Neural cell (in vitro differentiated cells): ENCODE results near the gene ASPHD1. TPM values are rescaled to one million over a fixed set of nuclear protein-coding genes. Genes with fewer than 3 reads are reported as not detected.

Experiments used
- H2AFZ ChIP-seq: fragments of 200-600, 300-800 bp; sonication (generic), shearing (Covaris generic); 2 replicates; pipeline ENCODE4 v1.6.0; 2014; ENCODE audit warnings: low read depth, mild to moderate bottlenecking, antibody characterized with exemption, low read length, moderate library complexity
- H3F3A ChIP-seq: fragments of 200-600 bp; shearing (Covaris generic); 2 replicates; pipeline ENCODE4 v1.6.1; 2016; ENCODE audit warnings: mild to moderate bottlenecking, moderate library complexity, mixed read lengths, antibody characterized with exemption, low read length; ENCODE audit not compliant: insufficient read depth, poor library complexity, severe bottlenecking
- H3K27ac ChIP-seq: fragments of 200-600, 300-800 bp; sonication (generic), shearing (Covaris generic); 2 replicates; pipeline ENCODE4 v1.5.1; 2014; ENCODE audit warnings: mild to moderate bottlenecking, low read length, moderate library complexity
- H3K27me3 ChIP-seq: fragments of 300-800, 200-600 bp; sonication (generic), shearing (Covaris generic); 2 replicates; pipeline ENCODE4 v1.6.0; 2014; ENCODE audit warnings: mild to moderate bottlenecking, low read depth, low read length, moderate library complexity; ENCODE audit not compliant: insufficient read depth
- H3K36me3 ChIP-seq: fragments of 300-800, 200-600 bp; sonication (generic), shearing (Covaris generic); 2 replicates; pipeline ENCODE4 v1.5.1; 2014; ENCODE audit warnings: mild to moderate bottlenecking, antibody characterized with exemption, low read length, moderate library complexity; ENCODE audit not compliant: insufficient read depth
- H3K4me2 ChIP-seq: fragments of 300-800, 200-600 bp; sonication (generic), shearing (Covaris generic); 2 replicates; pipeline ENCODE4 v1.6.0; 2014; ENCODE audit warnings: mild to moderate bottlenecking, low read length
- H3K4me3 ChIP-seq: fragments of 300-800, 200-600 bp; sonication (generic), shearing (Covaris generic); 2 replicates; pipeline ENCODE4 v1.5.1; 2014; ENCODE audit warnings: mild to moderate bottlenecking, low read length, moderate library complexity
- H3K79me2 ChIP-seq: fragments of 200-600 bp; shearing (Covaris generic); replicated peaks from 2 replicates; pipeline ENCODE4 v1.6.0; 2014; ENCODE audit warnings: mild to moderate bottlenecking, low read length, moderate library complexity; ENCODE audit not compliant: insufficient read depth
- H3K9ac ChIP-seq: fragments of 300-800, 200-600 bp; sonication (generic), shearing (Covaris generic); 2 replicates; pipeline ENCODE4 v1.6.1; 2016; ENCODE audit warnings: mild to moderate bottlenecking, low read length, mixed read lengths
- H3K9me2 ChIP-seq: fragments of 200-600 bp; shearing (Covaris generic); 2 replicates; pipeline ENCODE4 v1.6.1; 2016; ENCODE audit warnings: mild to moderate bottlenecking, low read length, mixed read lengths; ENCODE audit not compliant: insufficient read depth
- H3K9me3 ChIP-seq: fragments of 200-600, 300-800 bp; sonication (generic), shearing (Covaris generic); 2 replicates; pipeline ENCODE4 v1.6.1; 2016; ENCODE audit warnings: mild to moderate bottlenecking, mixed run types, low read length, moderate library complexity, mixed read lengths
- H4K20me1 ChIP-seq: fragments of 200-600 bp; shearing (Covaris generic); 2 replicates; pipeline ENCODE4 v1.6.1; 2016; ENCODE audit warnings: mild to moderate bottlenecking, mixed run types; ENCODE audit not compliant: insufficient read depth
- CTCF ChIP-seq: fragments of 450-650 bp; IDR thresholded peaks from 2 replicates; pipeline ENCODE4 v1.5.1; 2014; ENCODE audit warnings: antibody characterized with exemption, mild to moderate bottlenecking, moderate library complexity; ENCODE audit not compliant: poor library complexity, severe bottlenecking
- EP300 ChIP-seq: fragments of 450-650 bp; conservative IDR thresholded peaks from 2 replicates; pipeline ENCODE4 v1.6.1; 2014; ENCODE audit warnings: antibody characterized with exemption, mild to moderate bottlenecking, moderate library complexity; ENCODE audit not compliant: poor library complexity, severe bottlenecking
- EZH2 ChIP-seq: fragments of 200-600, 300-800 bp; shearing (Covaris generic), sonication (generic); IDR thresholded peaks from 2 replicates; pipeline ENCODE4 v1.6.1; 2014; ENCODE audit warnings: antibody characterized with exemption, low read length, borderline replicate concordance, mild to moderate bottlenecking; ENCODE audit not compliant: insufficient read depth, poor library complexity, severe bottlenecking
- MXI1 ChIP-seq: fragments of 450-650 bp; conservative IDR thresholded peaks from 2 replicates; pipeline ENCODE4 v1.6.1; 2014; ENCODE audit warnings: antibody characterized with exemption, mild to moderate bottlenecking; ENCODE audit not compliant: poor library complexity, severe bottlenecking
- POLR2AphosphoS5 ChIP-seq: IDR thresholded peaks from 2 replicates; pipeline ENCODE4 v1.6.1; 2012
- RAD21 ChIP-seq: fragments of 450-650 bp; conservative IDR thresholded peaks from 2 replicates; pipeline ENCODE4 v1.6.1; 2014; ENCODE audit warnings: antibody characterized with exemption, mild to moderate bottlenecking, moderate library complexity
- REST ChIP-seq: IDR thresholded peaks from 2 replicates; pipeline ENCODE4 v1.6.1; 2012; ENCODE audit warnings: borderline replicate concordance
- SMC3 ChIP-seq: fragments of 450-650 bp; conservative IDR thresholded peaks from 2 replicates; pipeline ENCODE4 v1.6.1; 2014; ENCODE audit warnings: antibody characterized with exemption, mild to moderate bottlenecking, moderate library complexity; ENCODE audit not compliant: poor library complexity
- TAF1 ChIP-seq: IDR thresholded peaks from 2 replicates; pipeline ENCODE4 v1.6.1; 2012; ENCODE audit warnings: low read depth
- polyA plus RNA-seq: library from polyadenylated mRNA; depleted of rRNA; stranded (reverse); fragments of >200 nt; gene quantifications from 2 replicates; pipeline ENCODE4 v1.2.3, GENCODE V29; 2014

The ASPHD1 gene
- polyA plus RNA-seq, 1 donor from 2014 or later, result 38.9 TPM

DNA sequence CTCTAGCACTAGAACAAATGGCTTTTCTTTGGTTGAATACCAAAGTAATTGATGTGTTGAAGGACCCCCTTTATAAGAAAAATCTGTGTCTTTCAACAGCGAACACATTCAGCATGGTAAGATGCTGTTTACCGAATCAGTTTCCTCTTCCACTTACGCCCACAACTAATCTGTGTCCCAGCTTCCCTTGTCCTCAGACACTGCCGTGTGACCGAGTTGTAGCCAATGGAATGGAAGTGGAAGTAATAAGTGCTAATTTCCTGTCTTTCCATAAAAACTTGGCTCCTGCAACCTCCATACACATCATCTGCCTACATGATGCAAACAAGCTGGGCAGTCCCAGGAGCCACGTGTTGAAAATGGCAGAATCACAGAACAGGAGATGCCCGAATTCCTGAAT lies 47.6 kb upstream of the ASPHD1 start:
- H4K20me1 ChIP-seq, result no peaks in the 10 kb centered on the region
- no peak overlapping the region for H2AFZ ChIP-seq
- H3K27ac ChIP-seq, result no peak overlapping the region
- no peak overlapping the region for H3K9ac ChIP-seq
- H3K79me2 ChIP-seq, result no peaks in the 10 kb centered on the region
- no peaks in the 10 kb centered on the region for H3F3A ChIP-seq
- no peak for TF ChIP-seq SMC3
- TF ChIP-seq CTCF, result no peak
- no peak for TF ChIP-seq MXI1
- no peak for TF ChIP-seq POLR2AphosphoS5
- TF ChIP-seq REST, result no peak
- TF ChIP-seq EP300, result no peak
- TF ChIP-seq TAF1, result no peak
- TF ChIP-seq EZH2, result no peak
- no peak for TF ChIP-seq RAD21
- H3K36me3 ChIP-seq, result no peaks in the 10 kb centered on the region
- no peaks in the 10 kb centered on the region for H3K27me3 ChIP-seq
- H3K9me2 ChIP-seq, result no peaks in the 10 kb centered on the region
- no peak overlapping the region for H3K4me2 ChIP-seq
- H3K9me3 ChIP-seq, result no peaks in the 10 kb centered on the region
- no peak overlapping the region for H3K4me3 ChIP-seq

DNA sequence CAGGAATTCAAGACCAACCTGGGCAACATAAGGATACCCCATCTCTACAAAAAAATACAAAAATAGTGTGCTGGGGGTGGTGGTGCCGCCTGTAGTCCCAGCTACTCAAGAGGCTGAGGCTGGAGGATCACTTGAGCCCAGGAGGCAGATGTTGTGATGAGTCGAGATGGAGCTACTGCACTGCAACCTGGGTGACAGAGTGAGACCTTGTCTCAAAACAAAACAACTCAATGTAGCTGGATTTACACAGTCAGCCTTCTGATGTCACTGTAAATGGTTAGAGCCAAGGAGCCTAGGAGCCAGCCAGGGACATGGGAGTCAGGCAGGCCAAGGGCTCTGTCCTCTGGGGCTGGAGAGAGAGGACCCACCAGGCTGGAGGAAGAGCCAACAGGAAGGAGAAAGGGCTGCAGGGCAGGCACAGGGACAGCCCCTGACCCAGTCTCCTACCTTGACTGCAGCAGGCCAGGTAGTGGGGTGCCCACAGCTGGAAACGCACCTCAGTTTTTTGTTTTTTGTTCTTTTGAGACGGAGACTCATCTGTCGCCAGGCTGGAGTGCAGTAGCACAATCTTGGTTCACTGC lies 45.7 kb upstream of the ASPHD1 start:
- Histone ChIP-seq H3K27me3 (no peaks in the 10 kb centered on the region), H2AFZ (no peak overlapping the region), H3K9me2 (no peaks in the 10 kb centered on the region), H3K36me3 (no peaks in the 10 kb centered on the region), H3K9ac (no peak overlapping the region), H3F3A (no peaks in the 10 kb centered on the region), H4K20me1 (no peaks in the 10 kb centered on the region), H3K9me3 (no peaks in the 10 kb centered on the region), H3K79me2 (no peaks in the 10 kb centered on the region), H3K4me3 (no peak overlapping the region), H3K4me2 (no peak overlapping the region), H3K27ac (no peak overlapping the region)
- no peak for TF ChIP-seq EZH2
- TF ChIP-seq CTCF, result no peak
- TF ChIP-seq SMC3, result no peak
- TF ChIP-seq EP300, result no peak
- no peak for TF ChIP-seq POLR2AphosphoS5
- no peak for TF ChIP-seq RAD21
- no peak for TF ChIP-seq REST
- no peak for TF ChIP-seq TAF1
- TF ChIP-seq MXI1, result no peak
